GM12892 (cell line): ENCODE results near the gene PFN4.

Source experiments
- POLR2A ChIP-seq: IDR thresholded peaks from 2 replicates; pipeline ENCODE4 v1.6.1; 2011; ENCODE audit warnings: low read depth, low read length, control low read depth
- POLR2AphosphoS5 ChIP-seq: IDR thresholded peaks from 2 replicates; pipeline ENCODE4 v1.6.1; 2011; ENCODE audit warnings: low read depth, low read length, control low read depth
- TAF1 ChIP-seq: IDR thresholded peaks from 2 replicates; pipeline ENCODE4 v1.6.1; 2011; ENCODE audit warnings: low read depth, mild to moderate bottlenecking, control low read depth, low read length, borderline replicate concordance

DNA sequence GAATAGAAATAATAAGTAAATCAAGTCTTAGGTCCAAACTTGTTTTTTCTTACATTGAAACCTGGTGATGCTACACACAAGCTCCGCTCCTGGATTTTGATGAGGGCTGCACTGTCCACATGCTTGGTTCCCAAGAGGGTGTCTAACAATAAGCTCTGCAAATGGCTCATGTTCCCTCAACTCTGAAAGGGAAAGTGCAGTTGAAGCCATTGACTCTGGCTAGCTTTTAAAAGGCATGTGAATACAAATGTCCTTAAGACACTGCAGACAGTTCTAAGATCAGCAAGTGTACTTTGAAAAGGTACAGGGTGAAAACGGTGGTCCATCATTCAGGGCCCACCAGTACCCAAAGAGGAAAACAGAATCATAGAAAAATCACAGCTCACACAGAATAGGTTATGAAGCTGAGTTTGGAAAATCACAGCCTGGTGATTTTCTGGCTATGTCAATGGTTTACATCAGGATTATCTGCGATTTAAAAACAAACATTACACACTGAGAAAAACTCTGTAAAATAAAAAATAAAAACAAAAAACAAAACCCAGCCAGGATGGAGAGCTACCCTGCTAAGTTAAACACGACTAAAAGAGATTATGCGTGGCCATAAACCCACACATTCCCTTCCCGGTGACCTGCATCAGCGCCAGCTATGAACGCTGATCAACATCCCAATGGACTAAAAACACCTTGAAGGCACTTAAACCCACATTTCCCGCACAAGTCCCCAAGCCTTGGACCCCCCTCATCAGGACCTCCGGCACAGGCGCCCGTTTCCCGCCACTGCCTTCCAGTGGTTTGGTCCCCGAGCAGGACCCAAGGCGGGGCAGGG, 554 bp downstream of the PFN4 start:
- no peak for TF ChIP-seq POLR2A
- TF ChIP-seq POLR2AphosphoS5: no peak
- TF ChIP-seq TAF1: no peak
